ENCODE results near the gene MYO7B.

Gene MYO7B
- long read RNA-seq, result 0 reads

- no peak within 1 kb of the TSS for H3K4me3 ChIP-seq (replicated peaks; ENCODE audit: insufficient read depth, low read length)
- H3K27me3 ChIP-seq (ENCODE audit: insufficient read depth, poor library complexity, severe bottlenecking), result no peaks in the 10 kb centered on the region
- TF ChIP-seq CTCF (IDR thresholded peaks at IDR 0.05; ENCODE audit: insufficient read depth, low read length) (no peak), POLR2AphosphoS5 (IDR thresholded peaks at IDR 0.05; ENCODE audit: low read depth) (no peak), GABPA (IDR thresholded peaks at IDR 0.05; ENCODE audit: low read depth) (no peak), SPI1 (IDR thresholded peaks at IDR 0.05; ENCODE audit: borderline replicate concordance, low read depth) (no peak), REST (IDR thresholded peaks at IDR 0.05; ENCODE audit: insufficient replicate concordance, low read depth) (no peak)
- no peak within 1 kb of the TSS for H3K27ac ChIP-seq (replicated peaks)
- no peak for DNase-seq (ENCODE audit: low read depth in 1 of 2, low spot score in 1 of 2)
Observed at GRCh38 chr2:127535422-127535901, at the start of gene MYO7B. Gene MYO7B, plus strand, starts transcription at chr2:127535683. Its CDS starts 24,040 bp downstream, at chr2:127559723.

GRCh38 chr2:127485694-127486071 is 49.8 kb upstream of the MYO7B start:
- Histone ChIP-seq H3K4me3 (replicated peaks; ENCODE audit: insufficient read depth, low read length) (no peak overlapping the region), H3K27ac (replicated peaks) (peak overlapping the region; percentile 62)
- TF ChIP-seq GABPA (IDR thresholded peaks at IDR 0.05; ENCODE audit: low read depth) (no peak), CTCF (IDR thresholded peaks at IDR 0.05; ENCODE audit: insufficient read depth, low read length) (no peak)

GRCh38 chr2:127486247-127487058 is 49.0 kb upstream of the MYO7B start:
- Histone ChIP-seq H3K27me3 (ENCODE audit: insufficient read depth, poor library complexity, severe bottlenecking) (no peaks in the 10 kb centered on the region), H3K4me3 (replicated peaks; ENCODE audit: insufficient read depth, low read length) (no peak overlapping the region), H3K27ac (replicated peaks) (peak overlapping the region; percentile 62)
- DNase-seq (ENCODE audit: low read depth in 1 of 2, low spot score in 1 of 2), result peak; percentile 77
- TF ChIP-seq POLR2AphosphoS5 (IDR thresholded peaks at IDR 0.05; ENCODE audit: low read depth) (peak; percentile 25; the same call in 1 of the 2 replicates), SPI1 (IDR thresholded peaks at IDR 0.05; ENCODE audit: borderline replicate concordance, low read depth) (peak; percentile 91), CTCF (IDR thresholded peaks at IDR 0.05; ENCODE audit: insufficient read depth, low read length) (no peak), GABPA (IDR thresholded peaks at IDR 0.05; ENCODE audit: low read depth) (no peak)

More at GRCh38 chr2:127485694-127486071, 49.8 kb upstream of the MYO7B start:
- no peaks in the 10 kb centered on the region for H3K27me3 ChIP-seq (ENCODE audit: insufficient read depth, poor library complexity, severe bottlenecking)
- DNase-seq (ENCODE audit: low read depth in 1 of 2, low spot score in 1 of 2), result no peak

- H3K27me3 ChIP-seq (ENCODE audit: insufficient read depth, poor library complexity, severe bottlenecking), result no peaks in the 10 kb centered on the region
- H3K4me3 ChIP-seq (replicated peaks; ENCODE audit: insufficient read depth, low read length), result no peak overlapping the region
- TF ChIP-seq GABPA (IDR thresholded peaks at IDR 0.05; ENCODE audit: low read depth) (no peak), SPI1 (IDR thresholded peaks at IDR 0.05; ENCODE audit: borderline replicate concordance, low read depth) (no peak), POLR2AphosphoS5 (IDR thresholded peaks at IDR 0.05; ENCODE audit: low read depth) (no peak), CTCF (IDR thresholded peaks at IDR 0.05; ENCODE audit: insufficient read depth, low read length) (no peak), REST (IDR thresholded peaks at IDR 0.05; ENCODE audit: insufficient replicate concordance, low read depth) (no peak)
- DNase-seq (ENCODE audit: low read depth in 1 of 2, low spot score in 1 of 2), result no peak
- H3K27ac ChIP-seq (replicated peaks), result no peak overlapping the region
Observed at GRCh38 chr2:127490283-127490682, 45.2 kb upstream of the MYO7B start.
